NCI-H345 (cell line): ENCODE measurements around the gene DRC7.

ENCODE experiments used
- DNase-seq: peaks from one replicate; lab custom pipeline; 2025; lab: John Stamatoyannopoulos, UW

The DRC7 gene

GRCh38 chr16:57676553-57677085, 18.0 kb upstream of the DRC7 start:
- DNase-seq: no peak

DNA sequence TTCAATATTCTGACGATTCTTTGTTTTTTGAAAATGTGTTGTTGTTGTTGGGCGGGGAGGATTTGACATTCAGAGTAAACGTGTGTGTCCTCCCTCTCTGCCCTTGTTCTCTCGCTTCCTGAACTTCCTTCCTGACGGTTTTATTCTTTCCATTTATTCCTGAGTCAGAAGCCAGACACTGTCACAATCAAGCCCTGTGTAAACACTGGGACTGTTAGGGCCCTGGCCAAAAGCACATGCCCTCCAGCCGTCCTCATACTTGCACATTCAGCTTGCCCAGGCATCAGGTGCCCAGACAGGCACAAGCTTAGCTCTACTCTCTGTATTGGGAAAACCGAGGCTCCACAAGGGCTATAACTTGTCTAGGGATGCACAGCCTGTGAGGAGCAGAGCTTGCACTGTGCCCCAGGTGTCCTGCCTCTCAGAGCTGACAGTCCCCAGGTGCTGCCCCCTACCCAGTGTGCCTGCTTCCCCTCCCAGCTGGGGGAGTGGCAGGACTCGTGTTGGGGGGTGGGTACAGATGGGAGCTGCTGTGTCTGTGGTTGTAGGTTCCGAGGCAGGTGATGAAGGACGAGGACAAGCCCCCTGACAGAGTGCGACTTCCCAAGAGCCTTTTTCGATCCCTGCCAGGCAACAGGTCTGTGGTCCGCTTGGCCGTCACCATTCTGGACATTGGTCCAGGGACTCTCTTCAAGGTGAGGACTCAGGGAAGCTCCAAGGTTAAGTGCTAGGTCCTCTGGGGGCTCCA, 16.8 kb upstream of the DRC7 start:
- no peak for DNase-seq

- DNase-seq: no peak
Measured at GRCh38 chr16:57679016-57679415, 15.6 kb upstream of the DRC7 start.

DNA sequence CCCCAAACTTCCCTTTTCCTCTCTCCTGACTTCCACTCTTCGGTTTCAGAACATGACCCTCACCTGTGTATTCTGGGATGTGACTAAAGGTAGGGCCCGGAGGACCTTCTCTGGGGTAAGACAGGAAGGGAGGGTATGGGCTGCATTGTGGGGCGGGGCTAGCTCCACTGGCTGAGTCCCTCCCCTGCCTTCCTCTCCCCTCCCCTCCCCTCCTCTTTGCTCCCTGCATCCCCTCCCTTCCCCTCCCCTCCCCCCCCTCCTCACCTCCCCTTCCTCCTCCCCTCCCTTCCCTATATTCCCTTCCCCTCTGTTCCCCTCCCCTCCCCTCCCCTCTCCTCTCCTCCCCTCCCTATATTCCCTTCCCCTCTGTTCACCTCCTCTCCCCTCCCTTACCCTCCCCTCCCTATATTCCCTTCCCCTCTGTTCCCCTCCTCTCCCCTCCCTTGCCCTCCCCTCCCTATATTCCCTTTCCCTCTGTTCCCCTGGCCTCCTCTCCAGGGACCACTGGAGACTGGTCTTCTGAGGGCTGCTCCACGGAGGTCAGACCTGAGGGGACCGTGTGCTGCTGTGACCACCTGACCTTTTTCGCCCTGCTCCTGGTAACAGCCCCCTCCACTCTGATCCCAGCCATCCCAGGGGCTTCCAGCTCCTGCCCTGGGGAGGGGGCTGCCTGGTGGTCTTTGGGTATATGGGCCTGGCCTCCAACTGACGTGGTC, 14.7 kb upstream of the DRC7 start:
- DNase-seq: no peak

- no peak for DNase-seq
Measured at GRCh38 chr16:57680842-57681375, 13.7 kb upstream of the DRC7 start.

DNA sequence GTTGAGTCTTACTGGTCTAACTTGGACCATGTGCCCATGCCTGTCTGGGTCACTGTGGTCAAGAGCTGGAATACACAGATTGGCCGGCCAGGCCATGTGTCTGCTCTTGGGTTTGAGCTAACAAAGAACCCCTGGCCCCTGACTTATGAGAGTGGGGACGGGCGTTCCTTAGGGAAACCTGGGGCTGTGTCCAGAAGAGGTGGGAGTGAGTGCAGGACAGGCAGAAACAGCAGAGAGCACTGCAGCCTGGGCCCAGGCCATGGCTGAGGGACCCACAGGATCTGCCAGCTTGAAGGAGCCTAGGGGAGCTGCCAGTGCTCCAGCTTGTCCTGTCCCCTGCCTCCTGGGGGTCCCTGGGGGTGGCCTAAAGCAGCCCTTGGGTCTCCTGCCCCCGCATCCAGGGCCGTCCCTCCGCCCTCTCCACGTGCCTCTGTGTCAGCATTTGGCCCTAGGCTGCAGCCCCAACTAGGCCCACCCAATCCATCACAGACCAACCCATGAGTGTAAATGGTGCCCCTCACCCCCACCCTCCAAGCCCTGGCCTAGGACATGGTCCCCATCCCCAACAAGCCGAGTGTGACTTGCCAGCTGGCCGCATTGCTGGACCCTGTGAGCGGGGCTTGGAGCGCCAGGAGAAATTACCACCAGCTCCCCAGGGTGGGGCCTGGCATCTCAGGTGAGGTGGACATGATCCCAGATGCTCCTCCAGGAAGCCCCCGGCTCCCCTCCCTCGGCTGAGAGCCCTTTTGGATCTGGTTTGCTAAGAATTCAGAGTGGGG, 12.5 kb upstream of the DRC7 start:
- no peak for DNase-seq

GRCh38 chr16:57682809-57683635, 11.6 kb upstream of the DRC7 start:
- no peak for DNase-seq

- no peak for DNase-seq
Measured at GRCh38 chr16:57683636-57684545, 10.7 kb upstream of the DRC7 start.

- no peak for DNase-seq
Measured at GRCh38 chr16:57684626-57685358, 9.8 kb upstream of the DRC7 start.

DNA sequence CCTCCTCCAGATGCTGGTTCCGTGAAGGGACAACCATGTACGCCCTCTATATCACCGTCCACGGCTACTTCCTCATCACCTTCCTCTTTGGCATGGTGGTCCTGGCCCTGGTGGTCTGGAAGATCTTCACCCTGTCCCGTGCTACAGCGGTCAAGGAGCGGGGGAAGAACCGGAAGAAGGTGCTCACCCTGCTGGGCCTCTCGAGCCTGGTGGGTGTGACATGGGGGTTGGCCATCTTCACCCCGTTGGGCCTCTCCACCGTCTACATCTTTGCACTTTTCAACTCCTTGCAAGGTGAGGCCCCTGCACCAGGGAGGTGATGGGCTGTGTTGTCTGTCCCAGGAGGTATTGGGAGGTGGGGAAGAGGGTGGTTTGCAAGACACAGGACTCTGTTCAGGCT, 9.0 kb upstream of the DRC7 start:
- DNase-seq: no peak

- no peak for DNase-seq
Measured at GRCh38 chr16:57686577-57686976, 8.0 kb upstream of the DRC7 start.

DNA sequence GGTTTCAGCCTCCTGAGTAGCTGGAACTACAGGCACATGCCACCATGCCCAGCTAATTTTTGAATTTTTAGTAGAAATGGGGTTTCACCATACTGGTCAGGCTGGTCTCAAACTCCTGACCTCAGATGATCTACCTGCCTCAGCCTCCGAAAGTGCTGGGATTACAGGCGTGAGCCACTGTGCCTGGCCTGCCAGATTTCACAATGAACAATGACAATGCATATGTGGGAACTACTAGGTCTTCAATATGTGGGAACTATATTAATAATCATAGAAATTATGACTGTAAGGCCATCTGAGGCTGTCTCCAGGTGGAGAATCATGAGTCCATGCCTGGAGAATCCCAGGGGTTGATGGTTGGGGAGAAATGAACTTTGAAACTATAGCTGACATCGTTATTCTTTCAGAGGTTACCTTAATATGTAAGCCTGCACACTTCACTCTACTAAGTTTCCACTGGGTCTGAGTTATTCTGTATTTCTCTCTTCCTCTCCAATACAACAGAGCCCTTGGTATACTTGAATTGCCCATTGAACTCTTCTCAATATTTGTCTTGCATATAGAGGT, 7.2 kb upstream of the DRC7 start:
- no peak for DNase-seq

- DNase-seq: no peak
Measured at GRCh38 chr16:57688487-57688986, 6.1 kb upstream of the DRC7 start.

GRCh38 chr16:57688987-57689761, 5.4 kb upstream of the DRC7 start:
- DNase-seq: no peak

GRCh38 chr16:57689762-57690558, 4.6 kb upstream of the DRC7 start:
- no peak for DNase-seq

GRCh38 chr16:57690782-57691471, 3.7 kb upstream of the DRC7 start:
- no peak for DNase-seq

DNA sequence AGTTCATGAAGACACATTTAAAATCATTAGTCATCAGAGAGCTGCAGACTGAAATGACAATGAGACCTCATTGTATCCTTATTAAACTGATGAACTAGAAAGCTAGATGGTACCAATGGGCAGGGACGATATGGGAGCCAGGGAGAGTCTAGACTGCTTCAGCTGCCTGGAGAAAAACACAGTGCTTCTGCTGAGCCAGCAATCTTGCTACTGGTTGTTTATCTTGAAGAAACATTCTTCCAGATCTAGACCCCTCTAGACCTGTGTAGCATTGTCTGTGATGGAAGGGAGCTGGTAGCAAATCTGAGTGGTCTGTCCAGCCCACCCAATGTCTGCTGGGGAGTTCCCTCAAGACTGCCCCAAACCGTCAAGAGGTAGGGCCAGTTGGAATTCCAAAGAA, 2.0 kb upstream of the DRC7 start:
- DNase-seq: no peak
